ENCODE results near the gene MUC12.

DNA sequence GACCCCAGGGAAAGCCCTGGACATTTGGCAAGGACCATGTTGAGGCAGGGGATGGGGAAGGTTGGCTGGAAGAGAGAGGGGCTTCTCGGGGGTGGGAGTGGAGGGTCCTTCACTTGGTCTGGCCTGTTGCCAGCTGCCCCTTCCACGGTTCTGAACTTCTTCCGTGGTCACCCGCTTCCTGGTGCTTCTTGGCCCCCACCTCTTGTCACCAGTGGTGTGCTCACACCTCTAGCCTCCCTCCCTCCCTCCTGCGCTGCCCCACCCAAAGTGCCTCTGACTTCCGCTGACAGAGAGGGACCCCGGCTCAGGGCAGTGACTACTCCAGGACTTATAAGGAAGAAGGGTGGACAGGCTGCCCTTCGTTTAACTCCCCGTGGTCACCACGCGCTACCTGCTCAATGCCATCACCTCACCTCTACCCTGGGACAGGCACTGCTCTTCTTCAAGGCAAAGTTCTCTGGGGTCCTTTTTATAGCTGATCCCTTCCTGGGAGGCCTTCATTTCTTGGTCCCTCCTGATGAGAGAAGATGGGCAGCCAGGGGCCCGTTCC lies at the start of gene MUC12:
- TF ChIP-seq EP300 (IDR thresholded peaks at IDR 0.05), result no peak
- TF ChIP-seq, protein P1, sequence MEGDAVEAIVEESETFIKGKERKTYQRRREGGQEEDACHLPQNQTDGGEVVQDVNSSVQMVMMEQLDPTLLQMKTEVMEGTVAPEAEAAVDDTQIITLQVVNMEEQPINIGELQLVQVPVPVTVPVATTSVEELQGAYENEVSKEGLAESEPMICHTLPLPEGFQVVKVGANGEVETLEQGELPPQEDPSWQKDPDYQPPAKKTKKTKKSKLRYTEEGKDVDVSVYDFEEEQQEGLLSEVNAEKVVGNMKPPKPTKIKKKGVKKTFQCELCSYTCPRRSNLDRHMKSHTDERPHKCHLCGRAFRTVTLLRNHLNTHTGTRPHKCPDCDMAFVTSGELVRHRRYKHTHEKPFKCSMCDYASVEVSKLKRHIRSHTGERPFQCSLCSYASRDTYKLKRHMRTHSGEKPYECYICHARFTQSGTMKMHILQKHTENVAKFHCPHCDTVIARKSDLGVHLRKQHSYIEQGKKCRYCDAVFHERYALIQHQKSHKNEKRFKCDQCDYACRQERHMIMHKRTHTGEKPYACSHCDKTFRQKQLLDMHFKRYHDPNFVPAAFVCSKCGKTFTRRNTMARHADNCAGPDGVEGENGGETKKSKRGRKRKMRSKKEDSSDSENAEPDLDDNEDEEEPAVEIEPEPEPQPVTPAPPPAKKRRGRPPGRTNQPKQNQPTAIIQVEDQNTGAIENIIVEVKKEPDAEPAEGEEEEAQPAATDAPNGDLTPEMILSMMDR (IDR thresholded peaks at IDR 0.05), result no peak
- TF ChIP-seq POLR2AphosphoS5 (IDR thresholded peaks at IDR 0.05), result no peak

Measured in esophagus muscularis mucosa (tissue), 4 donors.